Measurements from ENCODE around the gene UBAC2. TPM values are rescaled to one million over a fixed set of nuclear protein-coding genes. Genes with fewer than 3 reads are reported as not detected.

The UBAC2 gene
- total RNA-seq, 4 donors from 2014 or later = 41.8 to 51.0 (median 45.5) TPM

GRCh38 chr13:99290894-99291293, 90.2 kb downstream of the UBAC2 start:
- ATAC-seq (ENCODE audit: low FRiP score) (no peak), DNase-seq (ENCODE audit: low spot score) (no peak)
- TF ChIP-seq, protein P1, sequence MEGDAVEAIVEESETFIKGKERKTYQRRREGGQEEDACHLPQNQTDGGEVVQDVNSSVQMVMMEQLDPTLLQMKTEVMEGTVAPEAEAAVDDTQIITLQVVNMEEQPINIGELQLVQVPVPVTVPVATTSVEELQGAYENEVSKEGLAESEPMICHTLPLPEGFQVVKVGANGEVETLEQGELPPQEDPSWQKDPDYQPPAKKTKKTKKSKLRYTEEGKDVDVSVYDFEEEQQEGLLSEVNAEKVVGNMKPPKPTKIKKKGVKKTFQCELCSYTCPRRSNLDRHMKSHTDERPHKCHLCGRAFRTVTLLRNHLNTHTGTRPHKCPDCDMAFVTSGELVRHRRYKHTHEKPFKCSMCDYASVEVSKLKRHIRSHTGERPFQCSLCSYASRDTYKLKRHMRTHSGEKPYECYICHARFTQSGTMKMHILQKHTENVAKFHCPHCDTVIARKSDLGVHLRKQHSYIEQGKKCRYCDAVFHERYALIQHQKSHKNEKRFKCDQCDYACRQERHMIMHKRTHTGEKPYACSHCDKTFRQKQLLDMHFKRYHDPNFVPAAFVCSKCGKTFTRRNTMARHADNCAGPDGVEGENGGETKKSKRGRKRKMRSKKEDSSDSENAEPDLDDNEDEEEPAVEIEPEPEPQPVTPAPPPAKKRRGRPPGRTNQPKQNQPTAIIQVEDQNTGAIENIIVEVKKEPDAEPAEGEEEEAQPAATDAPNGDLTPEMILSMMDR (IDR thresholded peaks at IDR 0.05) = no peak

GRCh38 chr13:99293178-99293577, 92.5 kb downstream of the UBAC2 start:
- no peak for DNase-seq (ENCODE audit: low spot score)
- no peak for ATAC-seq (ENCODE audit: low FRiP score)
- TF ChIP-seq, protein P1 (IDR thresholded peaks at IDR 0.05) = no peak

DNA sequence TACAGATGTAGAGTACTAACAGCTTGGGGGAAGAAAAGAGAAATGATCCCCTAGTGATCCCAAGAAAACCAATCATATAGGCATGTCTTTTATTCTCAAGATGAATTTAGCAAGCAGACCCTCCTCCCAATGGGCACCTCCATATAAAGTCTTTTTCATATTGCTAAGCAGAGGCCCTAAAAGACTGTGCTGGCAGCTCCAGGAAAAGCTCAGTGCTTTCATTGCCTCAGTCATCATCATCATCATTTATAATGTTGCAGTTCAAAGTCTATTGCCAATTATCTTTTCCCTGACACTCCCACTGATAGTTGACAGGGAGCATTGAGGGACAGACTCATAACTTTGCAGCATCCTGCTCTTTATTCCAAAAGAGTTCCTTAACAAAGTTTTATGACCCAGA, 93.5 kb downstream of the UBAC2 start:
- TF ChIP-seq, protein P1 (IDR thresholded peaks at IDR 0.05) = no peak
- DNase-seq (ENCODE audit: low spot score) = no peak
- ATAC-seq (ENCODE audit: low FRiP score) = no peak

DNA sequence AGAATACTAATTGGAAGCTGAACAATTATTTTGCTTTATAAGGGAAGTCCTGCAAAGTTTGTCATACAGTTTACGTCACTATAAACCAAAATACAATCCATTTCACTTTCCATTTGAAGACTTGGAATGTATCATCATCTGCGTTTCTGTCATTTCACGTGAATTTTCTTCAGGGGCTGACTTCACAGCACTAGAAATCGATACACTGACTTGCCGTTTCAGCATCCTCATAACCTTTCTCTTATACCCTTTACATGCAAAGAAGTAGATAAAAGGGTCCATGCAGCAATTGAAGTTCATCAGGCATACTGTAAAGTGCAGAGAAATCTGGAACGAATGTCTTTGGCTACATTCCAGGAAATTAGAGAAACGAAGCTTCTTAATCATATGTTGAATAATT, 94.3 kb downstream of the UBAC2 start:
- no peak for ATAC-seq (ENCODE audit: low FRiP score)
- TF ChIP-seq, protein P1 (IDR thresholded peaks at IDR 0.05) = no peak

DNA sequence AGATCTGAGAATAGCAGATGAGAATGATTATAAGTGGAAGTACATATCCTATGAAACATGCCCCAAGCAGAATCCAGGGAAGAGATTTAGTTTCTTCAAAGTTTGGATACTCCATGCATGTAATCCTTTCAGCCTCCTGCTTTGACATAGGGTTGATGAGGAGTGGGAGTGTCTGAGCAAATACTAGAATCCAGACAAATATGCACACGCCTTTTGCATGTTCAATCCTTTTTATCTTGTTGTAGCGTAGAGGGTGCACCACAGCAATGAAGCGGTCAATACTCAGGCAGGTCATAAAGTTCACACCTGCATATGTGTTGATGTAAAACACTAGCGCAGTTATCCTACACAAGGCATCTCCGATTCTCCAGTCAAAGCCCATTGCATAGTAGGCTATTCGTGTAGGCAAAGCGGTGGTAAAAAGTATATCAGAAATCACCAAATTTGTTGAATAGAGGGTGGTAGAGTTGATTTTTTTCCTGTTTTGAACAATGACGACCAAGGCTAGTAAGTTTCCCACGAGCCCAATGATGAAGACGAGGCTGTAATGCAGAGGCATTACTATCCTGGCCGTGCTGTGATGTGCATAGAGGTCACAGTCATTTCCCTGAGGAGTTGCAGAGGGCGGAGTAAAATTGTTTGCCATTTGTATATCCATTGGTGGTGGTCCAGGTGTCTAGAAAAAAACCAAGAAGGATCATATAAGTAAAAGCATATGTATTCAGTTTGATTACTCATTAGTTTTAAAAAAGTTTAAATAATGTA, 95.0 kb downstream of the UBAC2 start:
- TF ChIP-seq, protein P1 (IDR thresholded peaks at IDR 0.05) = no peak
- ATAC-seq (ENCODE audit: low FRiP score) (no peak), DNase-seq (ENCODE audit: low spot score) (no peak)

More for the DNA sequence above, 94.3 kb downstream of the UBAC2 start:
- no peak for DNase-seq (ENCODE audit: low spot score)

DNA sequence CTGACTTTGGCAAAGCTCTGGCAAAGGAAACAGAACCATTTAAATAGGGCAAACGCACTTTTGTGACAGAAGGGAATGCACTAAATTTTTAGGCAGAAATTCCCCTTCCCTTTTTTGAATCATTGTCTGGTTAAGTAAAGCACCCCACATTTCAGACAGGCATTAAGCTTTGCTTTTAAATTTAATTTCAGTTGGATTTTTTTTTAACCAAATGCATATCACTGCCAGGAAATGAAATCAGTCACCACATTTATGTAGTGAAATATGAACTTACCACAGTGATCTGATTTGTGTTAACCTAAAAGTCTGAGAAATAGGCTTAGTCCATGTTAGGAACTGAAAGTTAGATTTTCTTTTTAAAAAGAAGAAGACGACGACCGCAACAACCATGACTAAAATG, 95.7 kb downstream of the UBAC2 start:
- TF ChIP-seq, protein P1 (IDR thresholded peaks at IDR 0.05) = no peak
- no peak for ATAC-seq (ENCODE audit: low FRiP score)
- no peak for DNase-seq (ENCODE audit: low spot score)

- DNase-seq (ENCODE audit: low spot score) (no peak), ATAC-seq (ENCODE audit: low FRiP score) (no peak)
- TF ChIP-seq, protein P1 (IDR thresholded peaks at IDR 0.05) = no peak
Measured at GRCh38 chr13:99297331-99297730, 96.7 kb downstream of the UBAC2 start.

Data from omental fat pad (tissue), 4 donors.